GM12892 (cell line): ENCODE results near the gene RBBP5.

Experiments
- POLR2AphosphoS5 ChIP-seq: IDR thresholded peaks from 2 replicates; pipeline ENCODE4 v1.6.1; 2011; ENCODE audit warnings: low read depth, low read length, control low read depth
- TAF1 ChIP-seq: IDR thresholded peaks from 2 replicates; pipeline ENCODE4 v1.6.1; 2011; ENCODE audit warnings: low read depth, mild to moderate bottlenecking, control low read depth, low read length, borderline replicate concordance

DNA sequence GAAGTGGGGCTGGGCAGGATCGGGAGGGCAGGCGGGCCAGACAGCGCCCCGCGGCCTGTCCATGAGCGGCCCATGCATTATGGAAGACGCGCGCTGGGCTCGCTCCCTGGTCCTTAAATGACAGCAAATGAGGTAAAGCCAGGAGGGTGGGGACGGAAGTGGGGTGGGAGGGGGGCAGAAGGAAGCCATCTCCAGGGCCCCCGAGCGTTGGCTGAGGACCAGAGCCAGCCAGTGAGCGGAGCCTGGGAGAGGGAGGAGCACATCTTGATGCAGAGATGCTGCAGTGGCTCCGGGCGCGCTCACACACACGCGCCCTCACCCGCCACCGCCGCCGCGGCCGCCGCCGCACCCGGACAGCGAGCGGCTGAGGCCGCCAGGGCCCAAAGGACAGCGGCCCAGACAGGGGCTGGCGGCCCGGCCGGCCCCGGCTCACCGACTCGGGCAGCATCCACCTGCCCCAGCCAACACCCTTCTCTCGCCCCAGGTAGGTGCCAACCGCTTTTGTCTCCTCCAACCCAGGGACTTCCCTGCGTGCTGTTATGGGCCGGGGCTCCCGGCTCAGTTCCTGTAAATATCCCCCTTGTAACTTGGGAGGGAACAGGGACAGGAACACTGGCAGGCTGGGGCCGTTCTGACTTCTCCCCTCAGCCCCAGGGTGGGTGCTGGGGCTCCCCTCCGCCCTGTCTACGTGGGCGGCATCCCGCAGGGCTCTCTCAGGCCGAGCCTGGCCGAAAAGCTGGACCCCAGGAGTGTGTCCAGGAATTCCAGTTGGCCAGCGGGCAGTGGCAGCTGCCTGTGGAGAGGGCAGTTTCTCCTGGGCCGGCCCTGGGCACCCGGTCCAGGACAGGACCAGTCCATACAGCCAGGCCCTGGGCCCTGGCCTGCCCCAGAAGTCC is 78.6 kb downstream of the RBBP5 start, which contains the start of gene CNTN2:
- no peak for TF ChIP-seq POLR2AphosphoS5
- TF ChIP-seq TAF1: no peak
